ENCODE results near the gene SLC22A23. TPM values are rescaled to one million over a fixed set of nuclear protein-coding genes. Genes with fewer than 3 reads are reported as not detected.
"Not testable (repeated sequence)": the region's sequence is repeated elsewhere in the genome, so short reads cannot be mapped to it uniquely, and the experiment has no call there.

Gene SLC22A23
- total RNA-seq, 1 donor from 2014 or later = 0.05 TPM

- not testable (repeated sequence) for H3K27ac Mint-ChIP-seq; H3K27me3 Mint-ChIP-seq (ENCODE audit: insufficient read depth)
Observed at GRCh38 chr6:3385181-3385580, 71.7 kb downstream of the SLC22A23 start.

DNA sequence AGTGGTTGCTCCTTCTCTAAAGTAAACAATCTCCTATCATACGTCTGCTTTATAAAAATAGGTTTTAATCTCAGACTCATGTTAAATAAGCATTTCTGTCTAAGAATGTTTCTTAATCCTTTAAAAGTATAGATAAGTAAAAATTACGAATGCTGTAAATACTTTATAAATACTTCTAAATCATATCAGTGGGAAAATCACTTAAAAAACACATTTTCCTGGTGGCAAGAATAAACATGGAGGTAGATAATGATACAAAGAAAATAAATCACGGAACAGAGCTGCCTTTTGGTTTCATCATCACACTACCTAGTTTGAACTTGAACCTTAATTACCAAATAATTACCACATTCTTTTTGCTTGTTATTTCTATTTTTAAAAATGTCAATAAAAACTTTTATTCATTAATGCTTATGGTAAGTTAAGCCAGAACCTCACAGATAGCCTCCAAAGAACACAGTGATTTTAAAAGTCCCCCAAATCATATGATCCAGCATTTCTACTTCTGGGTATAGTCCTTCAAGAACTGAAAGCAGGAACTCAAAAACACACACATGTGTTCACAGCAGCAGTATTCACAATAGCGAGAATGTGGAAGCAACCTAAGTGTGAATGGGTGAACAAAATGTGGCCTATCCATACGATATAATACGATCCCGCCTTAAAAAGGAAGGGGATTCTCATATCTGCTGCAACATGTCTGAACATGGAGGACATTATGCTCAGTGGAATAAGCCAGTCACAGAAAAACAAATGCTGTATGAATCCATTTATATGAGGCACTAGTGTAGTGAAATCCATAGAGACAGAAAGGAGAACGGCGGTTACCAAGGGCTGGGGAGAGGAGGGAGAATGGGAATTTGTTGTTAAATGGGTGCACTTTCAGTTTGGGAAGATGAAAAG, 72.4 kb downstream of the SLC22A23 start:
- Mint-ChIP-seq H3K4me3 (no peak overlapping the region), H3K4me1 (ENCODE audit: low read depth) (no peaks in the 10 kb centered on the region), H3K27me3 (ENCODE audit: insufficient read depth) (peaks cover 6% of the 10 kb centered on the region), H3K36me3 (ENCODE audit: low read depth) (no peaks in the 10 kb centered on the region), H3K27ac (no peak overlapping the region), H3K9me3 (no peaks in the 10 kb centered on the region)
- no peak for DNase-seq (ENCODE audit: low spot score)
- intact Hi-C loops (cut with micrococcal nuclease) = no loop called here

More at GRCh38 chr6:3385181-3385580, 71.7 kb downstream of the SLC22A23 start:
- H3K9me3 Mint-ChIP-seq; H3K4me1 Mint-ChIP-seq (ENCODE audit: low read depth); H3K36me3 Mint-ChIP-seq (ENCODE audit: low read depth); H3K4me3 Mint-ChIP-seq; intact Hi-C loops (cut with micrococcal nuclease); DNase-seq (ENCODE audit: low spot score): not testable (repeated sequence)

DNA sequence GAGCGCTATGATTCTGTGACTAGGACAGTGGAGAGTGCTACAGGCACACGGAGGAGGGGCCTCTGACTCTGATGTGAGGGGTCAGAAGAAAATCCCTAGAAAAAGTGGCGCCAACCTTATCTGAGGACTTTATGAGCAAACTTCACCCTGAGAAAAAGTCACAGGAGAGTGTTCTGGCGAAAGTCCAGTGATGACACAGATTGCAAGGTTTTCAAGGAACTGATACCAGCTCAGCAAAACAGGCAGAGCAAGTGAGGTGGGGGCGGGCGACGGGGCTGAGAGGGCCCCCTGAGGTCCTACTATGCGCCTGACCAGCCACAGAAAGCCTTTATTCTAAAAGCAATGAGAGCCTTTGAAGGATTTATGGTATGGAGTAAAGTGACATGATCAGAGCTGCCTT, 73.3 kb downstream of the SLC22A23 start:
- H3K27ac Mint-ChIP-seq = no peak overlapping the region
- H3K4me1 Mint-ChIP-seq (ENCODE audit: low read depth) = no peaks in the 10 kb centered on the region
- no peak overlapping the region for H3K4me3 Mint-ChIP-seq
- no peaks in the 10 kb centered on the region for H3K9me3 Mint-ChIP-seq
- H3K27me3 Mint-ChIP-seq (ENCODE audit: insufficient read depth) = peaks cover 6% of the 10 kb centered on the region
- no peaks in the 10 kb centered on the region for H3K36me3 Mint-ChIP-seq (ENCODE audit: low read depth)
- DNase-seq (ENCODE audit: low spot score) = no peak
- intact Hi-C loops (cut with micrococcal nuclease) = no loop called here

GRCh38 chr6:3382326-3383279, 74.2 kb downstream of the SLC22A23 start:
- Mint-ChIP-seq H3K4me3 (no peak overlapping the region), H3K9me3 (no peaks in the 10 kb centered on the region), H3K4me1 (ENCODE audit: low read depth) (no peaks in the 10 kb centered on the region), H3K27ac (no peak overlapping the region), H3K36me3 (ENCODE audit: low read depth) (no peaks in the 10 kb centered on the region), H3K27me3 (ENCODE audit: insufficient read depth) (peaks cover 6% of the 10 kb centered on the region)
- DNase-seq (ENCODE audit: low spot score) = no peak
- intact Hi-C loops (cut with micrococcal nuclease) = no loop called here

- DNase-seq (ENCODE audit: low spot score) = no peak
- intact Hi-C loops (cut with micrococcal nuclease) = no loop called here
Observed at GRCh38 chr6:3381233-3381921, 75.5 kb downstream of the SLC22A23 start.

DNA sequence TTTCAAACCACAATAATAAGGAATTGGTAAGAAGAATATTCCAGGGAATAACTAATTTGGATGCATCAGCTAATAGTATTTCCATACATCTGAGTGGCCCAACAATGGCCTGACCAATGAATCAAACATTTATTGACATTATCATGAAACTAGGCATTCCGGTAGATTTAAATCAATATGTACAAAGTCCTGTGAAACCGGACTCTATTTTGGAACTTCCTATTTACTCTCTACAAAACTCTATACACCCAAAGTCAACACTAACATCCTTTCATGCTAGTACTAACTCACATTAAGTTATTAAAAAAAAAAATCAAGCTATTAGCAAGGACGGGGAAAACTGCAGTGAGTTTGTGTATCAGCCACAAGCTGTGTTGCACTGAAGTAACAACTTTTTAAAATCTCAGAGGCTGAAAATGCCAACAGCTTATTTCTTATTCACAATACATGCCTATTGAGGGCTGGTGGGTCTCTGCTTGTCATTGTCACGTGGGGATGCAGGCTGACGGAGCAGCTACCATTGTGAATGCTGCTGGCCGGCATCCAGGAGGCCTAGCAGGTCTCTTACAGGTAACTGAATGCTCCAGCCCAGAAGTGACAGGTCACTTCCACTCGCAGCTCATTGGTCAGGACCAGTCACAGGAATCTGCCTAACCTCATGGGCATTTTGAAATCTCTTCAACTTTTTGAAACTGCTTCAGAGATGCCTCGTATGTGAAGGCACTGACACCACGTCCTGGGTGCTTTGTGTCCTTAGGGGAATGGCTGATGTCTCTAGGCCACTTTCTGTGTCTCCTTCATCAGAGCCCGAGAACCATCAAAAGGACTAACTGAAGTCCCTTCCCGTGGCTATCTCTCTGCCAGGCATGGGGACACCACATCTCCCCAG, 76.3 kb downstream of the SLC22A23 start:
- intact Hi-C loops (cut with micrococcal nuclease) = no loop called here

More at GRCh38 chr6:3381233-3381921, 75.5 kb downstream of the SLC22A23 start:
- no peaks in the 10 kb centered on the region for H3K36me3 Mint-ChIP-seq (ENCODE audit: low read depth)
- H3K27me3 Mint-ChIP-seq (ENCODE audit: insufficient read depth) = peaks cover 10% of the 10 kb centered on the region
- no peaks in the 10 kb centered on the region for H3K9me3 Mint-ChIP-seq
- H3K4me3 Mint-ChIP-seq = no peak overlapping the region
- H3K27ac Mint-ChIP-seq = peak overlapping the region; percentile 38
- H3K4me1 Mint-ChIP-seq (ENCODE audit: low read depth) = no peaks in the 10 kb centered on the region

DNA sequence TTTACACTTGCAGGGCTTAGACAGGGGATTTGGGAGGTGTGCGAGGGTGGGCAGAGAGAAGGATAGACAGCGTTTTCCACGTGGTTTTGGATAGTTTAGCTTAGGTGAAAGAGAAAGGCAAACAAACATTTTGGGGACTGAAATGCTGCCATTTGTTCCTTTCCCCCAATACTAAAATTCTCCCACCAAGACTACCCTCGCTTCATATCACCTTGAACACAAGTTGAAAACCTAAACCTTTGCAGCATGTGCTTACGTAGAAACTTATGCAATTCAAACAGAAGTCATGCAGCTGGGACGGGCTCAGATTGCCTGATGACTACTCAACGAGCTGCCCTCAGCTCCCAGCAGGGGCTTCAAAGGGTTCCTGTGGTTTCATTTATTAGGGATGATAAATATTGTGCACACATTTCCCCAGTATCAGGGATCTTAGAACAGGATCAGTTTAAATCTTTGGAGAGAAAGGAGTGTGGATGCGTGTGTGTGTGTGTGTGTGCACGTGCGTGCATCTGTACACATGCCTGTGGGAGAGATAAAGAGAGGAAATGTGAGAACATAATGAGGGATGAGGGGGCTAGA, 77.3 kb downstream of the SLC22A23 start:
- no peaks in the 10 kb centered on the region for H3K9me3 Mint-ChIP-seq
- no peak overlapping the region for H3K4me3 Mint-ChIP-seq
- H3K27ac Mint-ChIP-seq = no peak overlapping the region
- no peaks in the 10 kb centered on the region for H3K36me3 Mint-ChIP-seq (ENCODE audit: low read depth)
- H3K4me1 Mint-ChIP-seq (ENCODE audit: low read depth) = no peaks in the 10 kb centered on the region
- no peak for DNase-seq (ENCODE audit: low spot score)
- H3K27me3 Mint-ChIP-seq (ENCODE audit: insufficient read depth) = peaks cover 8% of the 10 kb centered on the region
- intact Hi-C loops (cut with micrococcal nuclease) = no loop called here

More for the DNA sequence above, 76.3 kb downstream of the SLC22A23 start:
- H3K27me3 Mint-ChIP-seq (ENCODE audit: insufficient read depth) = peaks cover 8% of the 10 kb centered on the region
- no peaks in the 10 kb centered on the region for H3K4me1 Mint-ChIP-seq (ENCODE audit: low read depth)
- H3K36me3 Mint-ChIP-seq (ENCODE audit: low read depth) = no peaks in the 10 kb centered on the region
- DNase-seq (ENCODE audit: low spot score) = no peak
- no peak overlapping the region for H3K4me3 Mint-ChIP-seq
- no peaks in the 10 kb centered on the region for H3K9me3 Mint-ChIP-seq
- H3K27ac Mint-ChIP-seq = no peak overlapping the region

DNA sequence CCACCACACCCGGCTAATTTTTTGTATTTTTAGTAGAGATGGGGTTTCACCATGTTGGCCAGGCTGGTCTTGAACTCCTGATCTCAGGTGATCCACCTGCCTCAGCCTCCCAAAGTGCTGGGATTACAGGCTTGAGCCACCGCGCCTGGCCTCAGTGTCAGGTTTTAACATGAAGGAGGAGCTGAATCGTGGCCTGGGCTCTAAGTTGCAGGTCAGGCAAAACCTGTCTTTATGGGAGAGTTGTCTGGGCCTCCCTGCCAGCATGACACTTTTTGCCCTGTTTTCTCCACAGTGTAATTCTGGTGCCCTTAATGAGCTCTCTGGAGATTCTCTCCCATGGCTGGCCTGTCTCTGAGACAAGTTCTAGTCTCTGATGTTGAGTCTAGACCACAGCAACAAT, 78.0 kb downstream of the SLC22A23 start:
- H3K4me3 Mint-ChIP-seq; H3K4me1 Mint-ChIP-seq (ENCODE audit: low read depth); intact Hi-C loops (cut with micrococcal nuclease); H3K27me3 Mint-ChIP-seq (ENCODE audit: insufficient read depth); DNase-seq (ENCODE audit: low spot score); H3K36me3 Mint-ChIP-seq (ENCODE audit: low read depth); H3K9me3 Mint-ChIP-seq; H3K27ac Mint-ChIP-seq: not testable (repeated sequence)

- DNase-seq (ENCODE audit: low spot score); H3K36me3 Mint-ChIP-seq (ENCODE audit: low read depth); H3K9me3 Mint-ChIP-seq; H3K27me3 Mint-ChIP-seq (ENCODE audit: insufficient read depth); H3K4me3 Mint-ChIP-seq; H3K27ac Mint-ChIP-seq; H3K4me1 Mint-ChIP-seq (ENCODE audit: low read depth); intact Hi-C loops (cut with micrococcal nuclease): not testable (repeated sequence)
Observed at GRCh38 chr6:3378398-3378782, 78.5 kb downstream of the SLC22A23 start.

GRCh38 chr6:3377536-3378397, 79.1 kb downstream of the SLC22A23 start:
- Mint-ChIP-seq H3K4me1 (ENCODE audit: low read depth) (no peaks in the 10 kb centered on the region), H3K9me3 (no peaks in the 10 kb centered on the region), H3K4me3 (no peak overlapping the region), H3K27me3 (ENCODE audit: insufficient read depth) (peaks cover 8% of the 10 kb centered on the region), H3K27ac (no peak overlapping the region), H3K36me3 (ENCODE audit: low read depth) (no peaks in the 10 kb centered on the region)
- intact Hi-C loops (cut with micrococcal nuclease) = no loop called here
- DNase-seq (ENCODE audit: low spot score) = no peak

DNA sequence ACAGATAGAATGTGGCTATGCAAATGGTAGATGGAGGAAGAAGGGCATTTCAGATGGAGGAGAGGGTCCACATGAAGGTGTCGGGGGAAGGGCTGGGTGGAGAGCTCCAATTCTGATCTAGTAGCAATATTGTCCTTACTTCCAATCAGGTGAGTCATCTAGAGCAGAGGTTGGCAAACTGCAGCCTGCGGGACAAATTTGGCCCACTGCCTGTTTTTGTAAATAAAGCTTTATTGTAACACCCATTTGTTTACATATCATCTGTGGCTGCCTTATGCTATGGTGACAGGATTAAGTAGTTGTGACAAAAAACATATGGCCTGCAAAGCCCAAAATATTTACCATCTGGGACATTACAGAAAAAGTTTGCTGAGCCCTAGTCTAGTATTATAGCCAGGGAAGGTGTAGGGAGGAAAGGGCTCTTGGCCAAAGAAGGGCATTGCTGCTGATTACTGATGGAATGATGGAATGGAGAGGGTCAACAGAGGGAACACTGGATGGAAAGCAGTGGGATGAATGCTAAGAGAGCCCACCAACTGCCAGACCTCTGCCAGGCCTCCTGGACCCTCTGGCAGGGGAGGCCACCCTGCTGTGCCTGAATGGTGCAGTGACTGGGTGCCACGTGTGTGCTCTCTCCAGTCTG, 79.8 kb downstream of the SLC22A23 start:
- no peaks in the 10 kb centered on the region for H3K4me1 Mint-ChIP-seq (ENCODE audit: low read depth)
- intact Hi-C loops (cut with micrococcal nuclease) = no loop called here
- no peaks in the 10 kb centered on the region for H3K36me3 Mint-ChIP-seq (ENCODE audit: low read depth)
- no peak overlapping the region for H3K4me3 Mint-ChIP-seq
- no peak for DNase-seq (ENCODE audit: low spot score)
- H3K27me3 Mint-ChIP-seq (ENCODE audit: insufficient read depth) = peaks cover 8% of the 10 kb centered on the region
- no peak overlapping the region for H3K27ac Mint-ChIP-seq
- no peaks in the 10 kb centered on the region for H3K9me3 Mint-ChIP-seq
